Measurements from ENCODE around the gene RABEP2.

GRCh38 chr16:28958836-28959235 is 33.8 kb upstream of the RABEP2 start:
- TF ChIP-seq, protein P1, sequence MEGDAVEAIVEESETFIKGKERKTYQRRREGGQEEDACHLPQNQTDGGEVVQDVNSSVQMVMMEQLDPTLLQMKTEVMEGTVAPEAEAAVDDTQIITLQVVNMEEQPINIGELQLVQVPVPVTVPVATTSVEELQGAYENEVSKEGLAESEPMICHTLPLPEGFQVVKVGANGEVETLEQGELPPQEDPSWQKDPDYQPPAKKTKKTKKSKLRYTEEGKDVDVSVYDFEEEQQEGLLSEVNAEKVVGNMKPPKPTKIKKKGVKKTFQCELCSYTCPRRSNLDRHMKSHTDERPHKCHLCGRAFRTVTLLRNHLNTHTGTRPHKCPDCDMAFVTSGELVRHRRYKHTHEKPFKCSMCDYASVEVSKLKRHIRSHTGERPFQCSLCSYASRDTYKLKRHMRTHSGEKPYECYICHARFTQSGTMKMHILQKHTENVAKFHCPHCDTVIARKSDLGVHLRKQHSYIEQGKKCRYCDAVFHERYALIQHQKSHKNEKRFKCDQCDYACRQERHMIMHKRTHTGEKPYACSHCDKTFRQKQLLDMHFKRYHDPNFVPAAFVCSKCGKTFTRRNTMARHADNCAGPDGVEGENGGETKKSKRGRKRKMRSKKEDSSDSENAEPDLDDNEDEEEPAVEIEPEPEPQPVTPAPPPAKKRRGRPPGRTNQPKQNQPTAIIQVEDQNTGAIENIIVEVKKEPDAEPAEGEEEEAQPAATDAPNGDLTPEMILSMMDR (conservative IDR thresholded peaks at IDR 0.05 in 1 of 2, IDR thresholded peaks at IDR 0.05 in 1 of 2; ENCODE audit: low read depth in 1 of 2, low read length in 2 of 2): no peak
- no peak for TF ChIP-seq EZH2 (IDR thresholded peaks at IDR 0.05; ENCODE audit: low read length, missing control alignments)
